SJCRH30 (cell line): Measurements from ENCODE around the gene DAPK1. TPM values are rescaled to one million over a fixed set of nuclear protein-coding genes. Genes with fewer than 3 reads are reported as not detected.

Experiments
- DNase-seq, 2 experiments: peaks; one replicate each; pipeline ENCODE4 v3.0.0-alpha.2; 2015 to 2020
- H3K27ac ChIP-seq: fragments of 250-450 bp; sonication (Bioruptor Pico); 2 replicates; pipeline ENCODE4 v1.5.1; 2020; ENCODE audit warnings: mild to moderate bottlenecking, moderate library complexity
- H3K27me3 ChIP-seq: fragments of 250-450 bp; sonication (Bioruptor Pico); 2 replicates; pipeline ENCODE4 v1.5.1; 2020; ENCODE audit warnings: mild to moderate bottlenecking, moderate library complexity
- H3K36me3 ChIP-seq: fragments of 250-450 bp; sonication (Bioruptor Pico); 2 replicates; pipeline ENCODE4 v1.5.1; 2020; ENCODE audit warnings: mild to moderate bottlenecking, moderate library complexity
- H3K4me1 ChIP-seq: fragments of 250-450 bp; sonication (Bioruptor Pico); 2 replicates; pipeline ENCODE4 v1.5.1; 2020; ENCODE audit warnings: mild to moderate bottlenecking, moderate library complexity
- H3K4me3 ChIP-seq: fragments of 250-450 bp; sonication (Bioruptor Pico); 2 replicates; pipeline ENCODE4 v1.5.1; 2020; ENCODE audit warnings: mild to moderate bottlenecking, moderate library complexity
- H3K9me3 ChIP-seq: fragments of 250-450 bp; sonication (Bioruptor Pico); replicated peaks from 2 replicates; pipeline ENCODE4 v1.5.1; 2020; ENCODE audit warnings: mild to moderate bottlenecking, moderate library complexity
- total RNA-seq: library from RNA; depleted of rRNA; stranded (reverse); fragments of >200 nt; shearing (Covaris generic); gene quantifications from 2 replicates; pipeline ENCODE4 v1.2.3, GENCODE V29; 2014

Gene DAPK1
- total RNA-seq, 1 experiment from 2014 or later, result 73.5 TPM

DNA sequence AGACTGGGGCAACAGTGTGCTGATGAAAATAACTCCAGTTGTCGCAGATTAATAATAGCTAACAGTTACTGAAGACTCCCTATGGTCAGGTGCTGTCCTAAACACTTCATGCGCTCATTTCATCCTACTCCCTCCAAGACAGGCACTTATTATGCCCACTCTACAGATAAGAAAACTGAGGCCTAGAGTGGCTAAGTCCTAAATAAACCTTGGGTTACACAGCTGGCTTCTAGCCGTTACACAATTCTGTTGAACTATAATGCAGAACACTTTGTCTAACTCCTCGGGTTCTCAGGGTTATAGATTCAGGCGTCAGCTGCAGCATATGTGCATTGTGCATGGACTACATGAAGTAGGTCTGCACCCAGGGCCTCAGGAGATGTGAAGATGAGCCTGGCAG, 103.9 kb downstream of the DAPK1 start:
- no peaks in the 10 kb centered on the region for H3K27me3 ChIP-seq
- no peaks in the 10 kb centered on the region for H3K9me3 ChIP-seq
- no peak overlapping the region for H3K27ac ChIP-seq
- peaks cover 8% of the 10 kb centered on the region; the same call in 1 of the 2 replicates for H3K36me3 ChIP-seq
- H3K4me1 ChIP-seq, result peaks cover 73% of the 10 kb centered on the region
- no peak overlapping the region for H3K4me3 ChIP-seq
- no peak for DNase-seq

DNA sequence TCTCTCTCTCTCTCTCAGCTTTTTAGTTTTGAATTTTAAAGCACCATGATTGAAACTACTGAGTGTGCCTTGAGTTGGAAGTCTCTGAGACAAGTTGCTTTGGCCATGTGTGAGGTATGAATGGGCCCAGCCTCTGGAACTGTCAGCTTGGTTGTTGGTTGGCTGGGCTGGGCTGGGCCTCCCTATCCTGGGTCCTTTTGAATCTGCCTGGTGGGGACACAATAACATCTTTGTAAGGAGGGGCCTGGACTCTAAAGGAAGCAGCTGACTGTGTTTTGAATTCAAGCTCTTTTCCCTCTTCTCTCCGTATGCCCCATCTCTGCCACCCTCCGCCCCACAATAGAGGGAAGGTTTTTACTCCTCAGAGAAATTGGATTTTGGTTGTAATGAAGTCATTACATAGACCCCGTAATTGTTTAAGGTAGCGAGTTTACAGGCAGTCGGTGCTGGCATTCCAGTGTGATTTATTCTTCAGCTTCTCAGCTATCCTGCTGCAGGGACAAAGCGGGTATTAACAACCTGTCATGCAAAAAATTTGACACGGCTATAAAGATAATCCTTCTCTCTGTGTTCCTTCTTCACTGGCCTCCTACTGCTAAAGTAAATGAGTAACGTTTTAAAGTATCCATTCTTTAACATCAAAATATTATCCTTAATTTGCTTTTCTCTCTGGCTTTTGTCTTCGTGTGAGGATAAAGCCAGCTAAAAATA, 105.4 kb downstream of the DAPK1 start:
- Histone ChIP-seq H3K4me3 (peak overlapping the region; percentile 9; the same call in 1 of the 2 replicates), H3K9me3 (no peaks in the 10 kb centered on the region), H3K27ac (peak overlapping the region; percentile 67), H3K4me1 (peaks cover 76% of the 10 kb centered on the region), H3K27me3 (no peaks in the 10 kb centered on the region), H3K36me3 (peaks cover 13% of the 10 kb centered on the region; the same call in 1 of the 2 replicates)
- DNase-seq, result peak; percentile 69 to 86

DNA sequence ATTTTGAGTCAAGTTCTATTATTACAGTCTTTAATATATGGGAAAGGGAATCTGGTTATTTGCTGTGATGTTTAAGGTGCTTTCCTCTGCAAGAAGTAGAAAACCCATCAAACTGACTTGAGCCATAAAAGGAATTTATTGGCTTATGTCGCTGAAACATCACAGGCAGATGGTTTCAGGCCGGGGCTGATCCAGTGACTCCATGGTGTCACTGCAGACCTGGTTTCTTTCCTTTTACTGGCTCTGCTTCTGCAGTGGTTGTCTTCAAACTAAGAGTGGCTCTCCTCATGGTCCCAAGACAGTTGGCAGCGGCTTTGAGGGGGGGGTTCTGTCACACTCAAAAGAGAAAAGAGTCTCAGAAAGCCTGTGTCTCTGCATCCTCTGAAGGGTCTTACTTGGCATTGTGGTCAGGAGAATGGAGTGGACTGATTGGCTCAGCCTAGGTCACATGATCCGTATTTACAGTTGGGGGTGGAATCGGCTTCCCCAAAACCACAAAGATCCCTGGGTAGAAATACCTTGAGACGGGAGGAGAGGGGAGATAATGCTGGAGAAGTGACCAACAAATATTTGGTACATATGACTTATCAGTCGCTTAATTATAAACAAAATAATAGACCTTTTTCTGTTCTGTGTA, 106.3 kb downstream of the DAPK1 start:
- Histone ChIP-seq H3K4me1 (peaks cover 72% of the 10 kb centered on the region), H3K36me3 (peaks cover 16% of the 10 kb centered on the region), H3K27me3 (no peaks in the 10 kb centered on the region), H3K27ac (peak overlapping the region; percentile 67), H3K9me3 (no peaks in the 10 kb centered on the region), H3K4me3 (no peak overlapping the region)
- DNase-seq, result no peak

DNA sequence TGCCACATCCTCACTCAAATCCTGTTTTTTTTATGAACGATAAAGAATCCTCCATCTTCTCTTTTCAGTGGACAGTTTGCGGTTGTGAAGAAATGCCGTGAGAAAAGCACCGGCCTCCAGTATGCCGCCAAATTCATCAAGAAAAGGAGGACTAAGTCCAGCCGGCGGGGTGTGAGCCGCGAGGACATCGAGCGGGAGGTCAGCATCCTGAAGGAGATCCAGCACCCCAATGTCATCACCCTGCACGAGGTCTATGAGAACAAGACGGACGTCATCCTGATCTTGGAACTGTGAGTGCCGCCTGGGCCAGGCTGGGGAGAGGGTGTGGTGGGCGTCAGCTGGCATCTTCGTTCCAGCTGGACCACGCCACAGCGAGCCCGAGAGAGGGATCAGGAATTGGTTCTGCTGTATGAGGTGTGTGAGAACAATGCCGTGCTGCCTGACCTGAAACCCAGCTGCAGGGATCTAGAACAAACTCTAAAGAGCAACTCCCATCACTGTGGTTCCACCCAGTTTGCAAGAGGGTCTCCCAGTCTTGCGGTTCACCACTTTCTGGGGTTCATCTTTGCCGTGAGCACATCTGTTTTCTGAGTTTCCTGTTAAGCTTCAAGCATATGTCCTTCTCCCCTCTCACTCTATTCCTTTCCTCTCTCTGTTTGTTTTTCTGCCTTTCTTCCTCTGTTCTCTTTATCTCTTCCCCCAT, 107.4 kb downstream of the DAPK1 start:
- no peak for DNase-seq
- Histone ChIP-seq H3K9me3 (no peaks in the 10 kb centered on the region), H3K27me3 (no peaks in the 10 kb centered on the region), H3K4me3 (no peak overlapping the region), H3K27ac (0 out of 2 replicates have a peak overlapping the region, but pooled peaks have one; percentile 5), H3K36me3 (peaks cover 20% of the 10 kb centered on the region), H3K4me1 (peaks cover 61% of the 10 kb centered on the region)

DNA sequence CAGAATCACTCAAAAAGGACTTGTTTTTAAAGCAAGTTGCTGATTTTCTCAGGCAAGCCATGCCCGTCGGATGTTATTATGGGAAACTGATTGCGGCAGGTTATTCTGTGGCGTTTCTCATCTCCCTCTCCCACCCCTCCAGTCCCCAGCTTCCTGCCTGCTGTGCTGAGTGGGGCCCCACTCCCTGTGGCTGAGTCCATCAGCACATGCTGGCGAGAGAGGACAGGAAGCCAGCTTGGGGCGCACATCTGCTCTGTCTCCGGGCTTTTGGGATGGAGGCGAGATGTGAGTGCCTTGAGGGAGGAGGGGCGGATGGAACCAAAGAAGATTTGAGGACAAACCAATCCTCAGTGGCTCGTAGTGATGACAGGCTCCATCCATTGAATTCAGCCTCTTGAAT, 108.0 kb downstream of the DAPK1 start:
- peaks cover 55% of the 10 kb centered on the region for H3K4me1 ChIP-seq
- H3K36me3 ChIP-seq, result peaks cover 20% of the 10 kb centered on the region
- H3K4me3 ChIP-seq, result no peak overlapping the region
- DNase-seq, result no peak
- 0 out of 2 replicates have a peak overlapping the region, but pooled peaks have one; percentile 5 for H3K27ac ChIP-seq
- H3K9me3 ChIP-seq, result no peaks in the 10 kb centered on the region
- no peaks in the 10 kb centered on the region for H3K27me3 ChIP-seq

DNA sequence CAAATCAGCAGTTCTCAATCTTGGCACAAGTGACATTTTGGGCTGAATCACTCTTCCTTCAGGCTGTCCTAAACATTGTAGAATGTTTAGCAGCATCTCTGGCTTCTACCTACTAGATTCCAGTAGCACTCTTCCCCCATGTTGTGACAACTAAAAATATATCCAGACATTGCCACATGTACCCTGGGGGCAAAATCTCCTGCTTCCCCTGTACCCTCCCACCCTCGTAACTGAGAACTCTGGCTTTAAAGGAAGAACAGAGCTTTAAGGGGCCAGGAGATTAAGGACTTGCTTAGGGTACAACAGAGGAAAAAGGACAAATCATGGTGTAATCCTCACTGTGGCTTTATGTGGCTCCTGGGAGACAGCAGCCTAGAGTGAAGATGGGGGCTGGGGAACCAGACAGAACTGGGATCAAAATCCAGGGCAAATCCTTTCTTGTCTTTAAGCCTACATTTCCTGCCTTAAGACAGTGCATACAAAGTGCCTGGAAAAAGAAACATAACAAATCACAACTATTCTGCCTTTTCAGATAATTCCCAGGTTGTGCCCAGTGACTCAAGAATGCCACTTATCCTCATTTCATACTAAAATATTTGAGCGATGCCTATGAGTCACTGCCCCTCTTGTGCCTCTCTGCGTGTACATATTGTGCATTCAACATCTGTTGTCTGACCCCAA, 109.3 kb downstream of the DAPK1 start:
- no peaks in the 10 kb centered on the region for H3K9me3 ChIP-seq
- peaks cover 24% of the 10 kb centered on the region for H3K36me3 ChIP-seq
- no peak overlapping the region for H3K4me3 ChIP-seq
- peak; percentile 66 to 78 for DNase-seq
- H3K4me1 ChIP-seq, result peaks cover 50% of the 10 kb centered on the region
- no peaks in the 10 kb centered on the region for H3K27me3 ChIP-seq
- peak overlapping the region; percentile 74 for H3K27ac ChIP-seq

DNA sequence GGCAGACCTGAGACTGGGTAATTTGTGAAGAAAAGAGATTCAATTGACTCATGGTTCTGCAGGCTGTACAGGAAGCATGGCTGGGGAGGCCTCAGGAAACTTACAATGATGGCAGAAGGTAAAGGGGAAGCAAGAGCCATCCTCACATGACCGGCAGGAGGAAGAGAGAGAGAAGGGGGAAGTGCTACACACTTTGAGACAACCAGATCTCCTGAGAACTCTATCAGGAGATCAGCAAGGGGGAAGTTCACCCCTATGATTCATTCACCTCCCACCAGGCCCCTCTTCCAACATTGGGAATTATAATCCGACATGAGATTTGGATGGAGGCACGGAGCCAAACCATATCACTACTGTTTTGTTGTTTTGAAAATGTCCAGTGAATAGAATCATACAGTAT, 110.2 kb downstream of the DAPK1 start:
- peaks cover 27% of the 10 kb centered on the region for H3K36me3 ChIP-seq
- H3K9me3 ChIP-seq, result no peaks in the 10 kb centered on the region
- no peaks in the 10 kb centered on the region for H3K27me3 ChIP-seq
- no peak overlapping the region for H3K4me3 ChIP-seq
- DNase-seq, result no peak
- H3K27ac ChIP-seq, result peak overlapping the region; percentile 74
- peaks cover 41% of the 10 kb centered on the region for H3K4me1 ChIP-seq

DNA sequence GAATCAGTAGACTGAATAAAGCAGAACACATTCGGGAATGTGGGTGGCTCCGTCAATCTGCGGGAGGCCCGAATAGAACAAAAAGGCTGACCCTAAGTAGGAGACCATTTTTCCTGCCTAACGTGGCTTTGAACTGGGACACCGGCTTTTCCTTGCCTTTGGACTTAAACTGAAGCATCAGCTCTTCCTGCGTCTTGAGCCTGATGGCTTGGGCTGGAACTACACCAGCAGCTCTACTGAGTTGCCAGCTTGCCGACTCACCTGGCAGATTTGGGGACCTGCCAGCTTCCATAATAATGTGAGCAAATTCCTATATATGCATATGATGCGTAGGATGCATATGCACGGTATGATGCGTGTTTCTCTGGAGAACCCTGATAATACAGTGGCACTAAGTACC, 111.3 kb downstream of the DAPK1 start:
- no peak overlapping the region for H3K4me3 ChIP-seq
- peaks cover 30% of the 10 kb centered on the region for H3K4me1 ChIP-seq
- no peaks in the 10 kb centered on the region for H3K27me3 ChIP-seq
- H3K9me3 ChIP-seq, result no peaks in the 10 kb centered on the region
- H3K27ac ChIP-seq, result no peak overlapping the region
- DNase-seq, result no peak
- peaks cover 31% of the 10 kb centered on the region for H3K36me3 ChIP-seq

DNA sequence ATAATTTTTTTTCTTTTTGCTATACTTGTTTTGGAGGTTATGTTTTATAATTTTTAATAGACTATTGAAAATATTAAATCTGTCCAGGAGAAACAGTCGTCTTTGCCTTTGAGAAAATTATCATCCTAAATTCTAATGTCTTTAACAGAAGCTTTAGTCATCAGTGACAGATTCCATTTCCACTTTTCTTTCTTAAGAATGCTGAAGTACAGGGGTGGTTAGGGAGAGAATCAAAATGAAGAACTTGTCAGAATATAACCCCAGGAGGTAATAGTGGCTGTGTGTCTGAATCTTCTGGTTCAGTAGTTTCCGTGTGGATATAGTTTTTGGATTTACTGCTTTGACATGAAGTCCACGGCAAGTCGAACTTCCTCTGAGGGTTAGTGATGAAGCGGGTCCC, 111.8 kb downstream of the DAPK1 start:
- Histone ChIP-seq H3K4me1 (peaks cover 27% of the 10 kb centered on the region), H3K36me3 (peaks cover 31% of the 10 kb centered on the region), H3K27ac (no peak overlapping the region), H3K4me3 (no peak overlapping the region), H3K9me3 (no peaks in the 10 kb centered on the region), H3K27me3 (no peaks in the 10 kb centered on the region)
- DNase-seq, result no peak

DNA sequence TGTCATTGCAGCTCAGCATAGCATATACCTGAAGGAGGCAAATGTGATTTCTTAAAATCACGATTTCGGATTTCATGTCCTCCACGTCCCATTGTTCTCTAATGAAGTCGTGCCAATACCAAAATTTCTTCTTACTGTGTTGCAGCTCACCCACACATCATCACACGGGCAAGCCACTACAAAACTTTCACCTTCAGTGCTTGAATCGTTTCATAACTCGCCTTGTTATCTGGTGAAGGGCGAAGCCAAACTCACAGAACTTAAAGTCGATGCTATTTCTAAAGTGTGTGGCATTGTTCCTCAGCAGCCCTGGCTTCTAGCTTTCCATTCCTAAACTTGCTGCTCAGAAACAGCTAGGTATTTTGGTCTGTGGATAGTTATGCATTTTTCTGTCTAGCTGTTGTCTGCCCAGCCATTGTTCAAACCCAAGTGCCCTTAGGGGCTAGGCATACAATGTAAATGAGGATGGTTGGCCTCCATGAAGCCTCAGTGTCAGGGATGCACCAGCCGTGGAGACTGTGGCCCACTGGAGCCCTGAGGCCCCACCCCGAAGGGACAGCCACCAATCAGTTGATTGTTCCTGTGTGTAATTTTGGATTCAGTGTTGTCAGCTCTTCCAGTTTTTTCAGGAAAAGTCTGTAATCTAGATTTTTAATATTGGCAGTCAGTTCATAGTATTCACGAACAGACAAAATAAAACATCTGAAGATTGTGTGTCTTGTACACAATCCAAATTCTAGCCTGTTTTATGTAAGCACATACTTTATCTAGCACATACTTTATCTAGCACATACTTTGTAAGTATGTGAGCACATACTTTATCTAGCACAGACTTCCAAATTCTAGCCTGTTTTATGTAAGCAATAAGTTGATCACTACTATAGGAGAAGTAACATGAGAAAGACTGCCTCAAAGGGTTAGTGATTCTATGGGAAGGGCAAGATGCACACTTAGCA, 112.8 kb downstream of the DAPK1 start:
- no peak for DNase-seq
- H3K27me3 ChIP-seq, result no peaks in the 10 kb centered on the region
- H3K9me3 ChIP-seq, result no peaks in the 10 kb centered on the region
- no peak overlapping the region for H3K4me3 ChIP-seq
- no peak overlapping the region for H3K27ac ChIP-seq
- H3K4me1 ChIP-seq, result peaks cover 28% of the 10 kb centered on the region
- H3K36me3 ChIP-seq, result peaks cover 22% of the 10 kb centered on the region

DNA sequence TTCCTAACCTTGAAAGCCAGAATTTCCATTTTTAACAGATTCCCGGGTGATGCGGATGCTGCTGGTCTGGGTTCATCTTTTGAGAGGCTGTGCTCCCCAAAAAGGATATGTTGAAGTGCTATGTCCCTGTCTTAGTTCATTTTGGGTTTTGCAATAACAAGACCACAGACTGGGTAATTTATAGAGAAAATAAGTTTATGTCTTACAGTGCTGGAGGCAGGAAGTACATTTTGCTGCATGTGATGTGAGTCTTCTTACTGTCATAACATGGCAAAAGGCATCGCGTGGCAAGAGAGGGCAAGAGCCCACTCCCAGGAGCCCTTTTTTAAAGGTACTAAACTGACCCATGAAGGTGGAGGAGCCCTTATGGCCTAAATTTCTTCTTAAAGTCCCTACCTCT, 114.1 kb downstream of the DAPK1 start:
- H3K36me3 ChIP-seq, result peaks cover 22% of the 10 kb centered on the region
- peaks cover 25% of the 10 kb centered on the region for H3K4me1 ChIP-seq

DNA sequence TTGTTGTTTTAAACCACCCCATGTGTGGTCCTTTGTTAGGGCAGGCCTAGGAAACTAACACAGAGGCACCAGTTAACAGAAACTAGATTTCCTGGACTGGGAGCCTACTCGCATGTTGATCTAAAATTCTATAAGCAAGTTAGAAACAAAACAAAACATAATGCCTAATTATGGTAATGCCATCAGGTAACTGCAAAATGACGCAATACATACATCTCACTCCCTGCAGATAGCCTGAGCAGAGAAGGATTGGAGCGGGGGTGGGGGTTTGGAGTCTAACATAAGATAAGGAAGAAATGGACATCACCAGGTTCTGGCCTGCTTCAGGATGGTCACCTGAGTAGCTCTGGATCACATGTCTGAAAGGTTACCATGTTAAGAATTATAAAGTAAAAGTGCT, 114.9 kb downstream of the DAPK1 start:
- peaks cover 18% of the 10 kb centered on the region for H3K4me1 ChIP-seq
- no peak overlapping the region for H3K27ac ChIP-seq
- H3K27me3 ChIP-seq, result no peaks in the 10 kb centered on the region
- no peak overlapping the region for H3K4me3 ChIP-seq
- DNase-seq, result no peak
- peaks cover 26% of the 10 kb centered on the region for H3K36me3 ChIP-seq
- no peaks in the 10 kb centered on the region for H3K9me3 ChIP-seq

More for the DNA sequence above, 114.1 kb downstream of the DAPK1 start:
- Histone ChIP-seq H3K27me3 (no peaks in the 10 kb centered on the region), H3K9me3 (no peaks in the 10 kb centered on the region), H3K4me3 (no peak overlapping the region), H3K27ac (no peak overlapping the region)
- DNase-seq, result no peak

DNA sequence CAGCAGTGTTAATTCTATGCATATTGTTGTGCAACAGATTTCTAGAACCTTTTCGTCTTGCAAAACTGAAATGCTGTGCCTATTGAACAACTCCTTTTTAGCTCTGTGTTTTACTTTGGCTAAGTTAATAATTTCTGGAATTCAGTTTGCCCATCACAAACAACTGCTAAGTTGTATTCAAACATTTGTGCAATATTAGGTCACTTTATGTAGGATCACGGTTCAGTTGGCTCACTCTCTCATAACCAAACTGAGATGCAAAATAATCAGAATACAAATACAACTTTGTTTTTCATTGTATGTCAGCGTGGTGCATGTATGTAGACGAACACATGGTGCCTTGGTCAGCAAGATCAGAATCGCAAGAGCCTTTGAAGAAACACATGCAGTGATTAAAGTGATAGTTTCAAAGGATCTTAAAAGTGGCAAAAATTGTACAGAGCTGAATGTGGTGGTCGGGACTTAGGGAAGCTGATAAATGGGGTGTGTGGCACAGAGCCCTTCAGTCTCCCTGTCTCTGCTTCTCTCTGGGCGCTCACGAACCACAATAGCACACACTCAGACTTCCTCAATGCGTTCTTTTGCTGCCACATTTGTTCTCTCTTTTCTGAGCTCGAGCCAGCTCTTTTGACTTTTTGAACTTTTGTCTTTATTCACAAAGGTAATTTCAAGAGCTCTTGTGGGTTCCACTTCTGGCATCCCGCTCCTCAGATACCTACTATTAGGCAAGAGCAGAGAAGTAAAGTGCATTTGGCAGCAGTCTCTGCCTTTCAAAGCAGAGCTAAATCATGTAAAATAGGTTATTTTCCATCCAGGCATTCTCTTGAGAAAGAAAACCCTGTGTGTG, 115.8 kb downstream of the DAPK1 start:
- Histone ChIP-seq H3K9me3 (no peaks in the 10 kb centered on the region), H3K4me1 (peaks cover 13% of the 10 kb centered on the region), H3K27me3 (no peaks in the 10 kb centered on the region), H3K36me3 (peaks cover 29% of the 10 kb centered on the region), H3K27ac (no peak overlapping the region), H3K4me3 (no peak overlapping the region)
- no peak for DNase-seq
